Keratinocyte (primary cell): Measurements from ENCODE around the gene LSM11. TPM values are rescaled to one million over a fixed set of nuclear protein-coding genes. Genes with fewer than 3 reads are reported as not detected.

Experiments used
- DNase-seq: peaks from one replicate; pipeline ENCODE4 v3.0.0-alpha.2; 2011; ENCODE audit warnings: low read depth, missing footprints, low spot score
- FAIRE-seq: peaks from 2 replicates; lab custom pipeline; 2011; peaks lifted over from hg19 to GRCh38; lab: Jason Lieb, UNC
- H2AFZ ChIP-seq: 2 replicates; pipeline ENCODE4 v1.6.0; 2012; ENCODE audit warnings: low read length, control low read depth, inconsistent platforms; ENCODE audit not compliant: control insufficient read depth
- H3K27ac ChIP-seq: 2 replicates; pipeline ENCODE4 v1.5.1; 2011; ENCODE audit warnings: low read length; ENCODE audit not compliant: control insufficient read depth, insufficient read depth
- H3K27me3 ChIP-seq: 3 replicates; pipeline ENCODE4 v1.6.0; 2011; ENCODE audit warnings: low read length; ENCODE audit not compliant: control insufficient read depth, insufficient read depth; ENCODE audit errors: extremely low read depth
- H3K36me3 ChIP-seq, 2 experiments: 2 replicates in 1 of 2; 3 replicates in 1 of 2; pipeline ENCODE4 v1.5.1; 2011; ENCODE audit warnings: low read length in 2 of 2, mild to moderate bottlenecking in 1 of 2; ENCODE audit not compliant: control insufficient read depth in 2 of 2, insufficient read depth in 2 of 2; ENCODE audit errors: extremely low read depth in 1 of 2
- H3K4me1 ChIP-seq: 3 replicates; pipeline ENCODE4 v1.5.1; 2011; ENCODE audit warnings: low read length; ENCODE audit not compliant: control insufficient read depth, insufficient read depth; ENCODE audit errors: extremely low read depth
- H3K4me2 ChIP-seq: 3 replicates; pipeline ENCODE4 v1.6.0; 2011; ENCODE audit warnings: low read depth, low read length; ENCODE audit not compliant: control insufficient read depth, insufficient read depth; ENCODE audit errors: extremely low read depth
- H3K4me3 ChIP-seq, 3 experiments: fragments of 200-600 bp in 1 of 3; sonication (generic) in 1 of 3; 2 replicates in 2 of 3; 3 replicates in 1 of 3; pipeline ENCODE4 v1.5.1; 2011 to 2016; ENCODE audit warnings: low read length in 3 of 3, mild to moderate bottlenecking in 3 of 3, control low read depth in 2 of 3, inconsistent platforms in 1 of 3, low read depth in 1 of 3, mixed read lengths in 1 of 3, mixed run types in 1 of 3, moderate library complexity in 1 of 3; ENCODE audit not compliant: control insufficient read depth in 2 of 3, insufficient read depth in 2 of 3; ENCODE audit errors: extremely low read depth in 1 of 3
- H3K79me2 ChIP-seq: 2 replicates; pipeline ENCODE4 v1.6.0; 2012; ENCODE audit warnings: low read length; ENCODE audit not compliant: control insufficient read depth, insufficient read depth
- H3K9ac ChIP-seq: 3 replicates; pipeline ENCODE4 v1.6.0; 2011; ENCODE audit warnings: low read length; ENCODE audit not compliant: control insufficient read depth, insufficient read depth; ENCODE audit errors: extremely low read depth
- H3K9me1 ChIP-seq: 3 replicates; pipeline ENCODE4 v1.6.0; 2011; ENCODE audit warnings: low read length; ENCODE audit not compliant: control insufficient read depth, insufficient read depth; ENCODE audit errors: extremely low read depth
- H3K9me3 ChIP-seq: 2 replicates; pipeline ENCODE4 v1.5.1; 2012; ENCODE audit warnings: low read depth, low read length; ENCODE audit not compliant: control insufficient read depth
- H4K20me1 ChIP-seq: 3 replicates; pipeline ENCODE4 v1.6.0; 2011; ENCODE audit warnings: low read length; ENCODE audit not compliant: control insufficient read depth, insufficient read depth; ENCODE audit errors: extremely low read depth
- CTCF ChIP-seq, 3 experiments: IDR thresholded peaks in 1 of 3; conservative IDR thresholded peaks in 1 of 3; optimal IDR thresholded peaks in 1 of 3; 2 replicates in 2 of 3; 3 replicates in 1 of 3; pipeline versions ENCODE3 to v1.5.1; 2011; ENCODE audit warnings: low read length in 3 of 3, mild to moderate bottlenecking in 3 of 3, moderate library complexity in 2 of 3, control low read depth in 1 of 3, inconsistent platforms in 1 of 3; ENCODE audit not compliant: insufficient read depth in 2 of 3; ENCODE audit errors: extremely low read depth in 1 of 3
- EZH2 ChIP-seq: IDR thresholded peaks from one replicate; pipeline ENCODE4 v1.6.1; 2012; ENCODE audit warnings: inconsistent platforms, mild to moderate bottlenecking, low read length, moderate library complexity
- dilution Hi-C: fragments of 300-500 bp; cut with MboI; formaldehyde crosslinking; loops from one replicate; pipeline ENCODE4 v1.7.0; 2020; ENCODE audit warnings: low sequenced_read_pairs; ENCODE audit not compliant: extremely low pct_ligation_motif_present
- polyA plus RNA-seq, 5 experiments: library from polyadenylated mRNA; depleted of rRNA in 3 of 5; stranded (reverse) in 3 of 5; stranded (forward) in 1 of 5; unstranded in 1 of 5; fragments of >200 nt; gene quantifications; 1 replicate in 1 of 5; 2 replicates in 3 of 5; 3 replicates in 1 of 5; pipeline versions ENCODE4 v1.2.1 to v1.2.3, GENCODE V29; 2011 to 2012; ENCODE audit warnings: missing spikeins in 2 of 5, low read depth in 1 of 5, low replicate concordance in 1 of 5

Gene LSM11
- polyA plus RNA-seq, 1 donor (not counting 4 experiments of a cell fraction or from before 2014, with no cell fraction given) = 2.7 TPM

- Histone ChIP-seq H3K27me3 (no peaks in the 10 kb centered on the region), H3K9me3 (no peaks in the 10 kb centered on the region), H3K4me3 (no peak overlapping the region), H3K4me2 (no peak overlapping the region), H3K9me1 (no peaks in the 10 kb centered on the region), H4K20me1 (no peaks in the 10 kb centered on the region), H2AFZ (no peak overlapping the region), H3K36me3 (peaks cover 0 to 2% of the 10 kb centered on the region in 2 experiments), H3K79me2 (no peaks in the 10 kb centered on the region), H3K27ac (no peak overlapping the region), H3K4me1 (peaks cover 4% of the 10 kb centered on the region), H3K9ac (no peak overlapping the region)
- no peak for FAIRE-seq
- dilution Hi-C loops = no loop called here
- TF ChIP-seq CTCF (optimal IDR thresholded peaks at IDR 0.05 in 1 of 3, IDR thresholded peaks at IDR 0.05 in 1 of 3, conservative IDR thresholded peaks at IDR 0.05 in 1 of 3; ENCODE audit: extremely low read depth in 1 of 3, insufficient read depth in 2 of 3, low read length in 3 of 3) (no peak), EZH2 (no peak)
- DNase-seq = no peak
These were observed 21.0 kb downstream of the LSM11 start for GRCh38 chr5:157764531-157764930.

- TF ChIP-seq EZH2 (no peak), CTCF (optimal IDR thresholded peaks at IDR 0.05 in 1 of 3, IDR thresholded peaks at IDR 0.05 in 1 of 3, conservative IDR thresholded peaks at IDR 0.05 in 1 of 3; ENCODE audit: extremely low read depth in 1 of 3, insufficient read depth in 2 of 3, low read length in 3 of 3) (no peak)
- H2AFZ ChIP-seq = no peak overlapping the region
- dilution Hi-C loops = no loop called here
- no peaks in the 10 kb centered on the region for H4K20me1 ChIP-seq
- FAIRE-seq = no peak
- no peaks in the 10 kb centered on the region for H3K27me3 ChIP-seq
- H3K4me3 ChIP-seq = no peak overlapping the region
- H3K36me3 ChIP-seq = peaks cover 0 to 2% of the 10 kb centered on the region in 2 experiments
- no peaks in the 10 kb centered on the region for H3K9me1 ChIP-seq
- H3K9me3 ChIP-seq = no peaks in the 10 kb centered on the region
- no peak for DNase-seq
- no peak overlapping the region for H3K9ac ChIP-seq
- no peak overlapping the region for H3K4me2 ChIP-seq
- no peak overlapping the region for H3K27ac ChIP-seq
- H3K4me1 ChIP-seq = peaks cover 4% of the 10 kb centered on the region
- H3K79me2 ChIP-seq = no peaks in the 10 kb centered on the region
These were observed 22.9 kb downstream of the LSM11 start for GRCh38 chr5:157766442-157766841.
